GM12878 (cell line): ENCODE results near the gene KCND2. TPM values are rescaled to one million over a fixed set of nuclear protein-coding genes. Genes with fewer than 3 reads are reported as not detected.

ENCODE experiments used
- ATAC-seq: fragments of 200-7000 bp; cut with Tn5 transposase; 3 replicates; pipeline ENCODE4 v1.9.1; 2020; ENCODE audit warnings: mild to moderate bottlenecking, moderate library complexity
- BruUV-seq: library from RNA; stranded (reverse); fragments of 400-500 nt; replicated peaks from 2 replicates; lab custom pipeline; 2021; lab: Mats Ljungman, UMichigan
- CTCF ChIA-PET: fragments of 300-600 bp; sonication (Branson Sonifier 250); formaldehyde crosslinking; extraction: SDS; loops from one replicate; lab custom pipeline; 2021; ENCODE audit warnings: inconsistent platforms; lab: Yijun Ruan, JAX
- POLR2A ChIA-PET: fragments of 350-600 bp; formaldehyde crosslinking; extraction: SDS; loops from one replicate; lab custom pipeline; 2021; ENCODE audit warnings: inconsistent platforms; lab: Charles Lee
- RAD21 ChIA-PET: fragments of 300-600 bp; sonication (Branson Sonifier 250); formaldehyde crosslinking; loops from one replicate; lab custom pipeline; 2023; ENCODE audit warnings: antibody characterized with exemption; ENCODE audit not compliant: unreplicated experiment; lab: Charles Lee
- SMC1A ChIA-PET: fragments of 300-600 bp; sonication (Branson Sonifier 250); formaldehyde crosslinking; loops from one replicate; lab custom pipeline; 2023; ENCODE audit not compliant: unreplicated experiment, uncharacterized antibody; lab: Charles Lee
- DNase-seq: peaks from one replicate; pipeline ENCODE4 v3.0.0-alpha.2; 2011; ENCODE audit warnings: low read depth, low spot score
- FAIRE-seq: peaks from 3 replicates; lab custom pipeline; 2011; peaks lifted over from hg19 to GRCh38; lab: Jason Lieb, UNC
- H2AFZ ChIP-seq: 2 replicates; pipeline ENCODE4 v1.6.0; 2011; ENCODE audit warnings: low read depth, low read length, control low read depth; ENCODE audit not compliant: control insufficient read depth
- H3K27ac ChIP-seq: 2 replicates; pipeline ENCODE4 v1.5.1; 2011; ENCODE audit warnings: control low read depth; ENCODE audit not compliant: control insufficient read depth, insufficient read depth
- H3K27me3 ChIP-seq, 2 experiments: replicated peaks in 1 of 2; 2 replicates each; pipeline versions ENCODE4 v1.6.0 to v1.6.1; 2011; ENCODE audit warnings: low read length in 1 of 2; ENCODE audit not compliant: control insufficient read depth in 2 of 2, insufficient read depth in 2 of 2
- H3K36me3 ChIP-seq, 2 experiments: 2 replicates each; pipeline ENCODE4 v1.5.1; 2011; ENCODE audit warnings: low read length in 1 of 2; ENCODE audit not compliant: control insufficient read depth in 2 of 2, insufficient read depth in 2 of 2
- H3K4me1 ChIP-seq: 2 replicates; pipeline ENCODE4 v1.6.1; 2011; ENCODE audit warnings: mild to moderate bottlenecking, low read length, moderate library complexity, mixed read lengths; ENCODE audit not compliant: control insufficient read depth, insufficient read depth
- H3K4me2 ChIP-seq: 2 replicates; pipeline ENCODE4 v1.6.0; 2011; ENCODE audit warnings: control low read depth; ENCODE audit not compliant: control insufficient read depth, insufficient read depth
- H3K4me3 ChIP-seq: fragments of 200-600 bp; sonication (generic); 2 replicates; pipeline ENCODE4 v1.5.1; 2016
- H3K79me2 ChIP-seq: 2 replicates; pipeline ENCODE4 v1.6.0; 2011; ENCODE audit warnings: low read length; ENCODE audit not compliant: control insufficient read depth, insufficient read depth
- H3K9ac ChIP-seq: 2 replicates; pipeline ENCODE4 v1.8.0; 2011; ENCODE audit warnings: low read length, control low read depth, mixed read lengths; ENCODE audit not compliant: control insufficient read depth, insufficient read depth
- H3K9me3 ChIP-seq: replicated peaks from 3 replicates; pipeline ENCODE4 v1.5.1; 2011; ENCODE audit warnings: mild to moderate bottlenecking, low read length; ENCODE audit not compliant: control insufficient read depth, insufficient read depth
- H4K20me1 ChIP-seq: 2 replicates; pipeline ENCODE4 v1.6.0; 2011; ENCODE audit not compliant: control insufficient read depth, insufficient read depth
- BMI1 ChIP-seq: fragments of 450-650 bp; IDR thresholded peaks from 2 replicates; pipeline ENCODE4 v1.6.1; 2016; ENCODE audit warnings: mild to moderate bottlenecking, moderate library complexity, borderline replicate concordance
- CHD2 ChIP-seq: IDR thresholded peaks from 2 replicates; pipeline ENCODE4 v1.6.1; 2011; ENCODE audit warnings: low read depth, low read length, improper control_type of control experiment, borderline replicate concordance
- CREB1 ChIP-seq: IDR thresholded peaks from 2 replicates; pipeline ENCODE4 v1.6.1; 2012; ENCODE audit warnings: low read depth, mild to moderate bottlenecking, inconsistent platforms
- EED ChIP-seq: sonication (generic); IDR thresholded peaks from 2 replicates; pipeline ENCODE4 v1.6.1; 2016; ENCODE audit warnings: antibody characterized with exemption, low read depth
- ETV6 ChIP-seq, 2 experiments: fragments of 450-650 bp in 1 of 2; IDR thresholded peaks in 1 of 2; conservative IDR thresholded peaks in 1 of 2; 2 replicates each; pipeline ENCODE4 v1.6.1; 2014; ENCODE audit warnings: antibody characterized with exemption in 1 of 2, borderline replicate concordance in 1 of 2, low read depth in 1 of 2, mild to moderate bottlenecking in 1 of 2, moderate library complexity in 1 of 2
- HCFC1 ChIP-seq: fragments of 150-350 bp; IDR thresholded peaks from 2 replicates; pipeline ENCODE4 v1.6.1; 2014; ENCODE audit warnings: low read length
- HDAC2 ChIP-seq: fragments of 200-600 bp; sonication (generic); IDR thresholded peaks from 2 replicates; pipeline ENCODE4 v1.6.1; 2017
- IRF3 ChIP-seq: fragments of 450-650 bp; IDR thresholded peaks from 2 replicates; pipeline ENCODE4 v1.6.1; 2014; ENCODE audit warnings: mild to moderate bottlenecking
- MTA2 ChIP-seq: fragments of 450-650 bp; IDR thresholded peaks from 2 replicates; pipeline ENCODE4 v1.6.1; 2016; ENCODE audit warnings: low read depth, mild to moderate bottlenecking, moderate library complexity
- MXI1 ChIP-seq: fragments of 150-350 bp; IDR thresholded peaks from 2 replicates; pipeline ENCODE4 v1.6.1; 2011; ENCODE audit warnings: low read depth, mild to moderate bottlenecking, inconsistent platforms, low read length, improper control_type of control experiment
- NFXL1 ChIP-seq: fragments of 450-650 bp; IDR thresholded peaks from 2 replicates; pipeline ENCODE4 v1.6.1; 2017; ENCODE audit warnings: antibody characterized with exemption, mild to moderate bottlenecking, borderline replicate concordance
- NRF1 ChIP-seq: conservative IDR thresholded peaks from 2 replicates; pipeline ENCODE4 v1.6.1; 2011; ENCODE audit warnings: mild to moderate bottlenecking, low read depth, low read length, improper control_type of control experiment
- RCOR1 ChIP-seq: conservative IDR thresholded peaks from 2 replicates; pipeline ENCODE4 v1.6.1; 2012; ENCODE audit warnings: low read depth, low read length, improper control_type of control experiment
- SIX5 ChIP-seq: IDR thresholded peaks from 2 replicates; pipeline ENCODE4 v1.6.1; 2011; ENCODE audit warnings: mild to moderate bottlenecking, low read depth, low read length, moderate library complexity; ENCODE audit not compliant: severe bottlenecking
- SMARCA5 ChIP-seq: fragments of 450-650 bp; IDR thresholded peaks from 2 replicates; pipeline ENCODE4 v1.6.1; 2017; ENCODE audit warnings: mild to moderate bottlenecking
- SUZ12 ChIP-seq: fragments of 200-600 bp; sonication (generic); IDR thresholded peaks from one replicate; pipeline ENCODE4 v1.6.1; 2018; ENCODE audit warnings: antibody characterized with exemption, mild to moderate bottlenecking; ENCODE audit not compliant: unreplicated experiment
- TAF1 ChIP-seq: IDR thresholded peaks from 2 replicates; pipeline ENCODE4 v1.6.1; 2011; ENCODE audit warnings: mild to moderate bottlenecking, low read depth, low read length, borderline replicate concordance
- TBL1XR1 ChIP-seq: IDR thresholded peaks from 2 replicates; pipeline ENCODE4 v1.6.1; 2012; ENCODE audit warnings: low read depth, low read length, improper control_type of control experiment
- WGBS: methylation state at CpG from one replicate; pipeline ENCODE4 v1.1.6; 2016; ENCODE audit warnings: low lambda C conversion rate; ENCODE audit not compliant: insufficient replicate concordance, insufficient coverage; ENCODE audit errors: missing lambda C conversion rate; 5-methylcytosine and 5-hydroxymethylcytosine counted together
- in situ Hi-C: fragments of 300-500 bp; cut with MboI; formaldehyde crosslinking; loops from 9 replicates; pipeline ENCODE4 v1.14.3; 2018; ENCODE audit warnings: mixed read lengths
- intact Hi-C: fragments of 100-400 bp; cut with micrococcal nuclease; formaldehyde crosslinking; loops from one replicate; pipeline ENCODE4 v1.14.2; 2022; ENCODE audit not compliant: unreplicated experiment
- polyA plus RNA-seq, 11 experiments: library from polyadenylated mRNA; depleted of rRNA in 4 of 11; unstranded in 6 of 11; stranded (reverse) in 5 of 11; fragments of >200 nt; fragmentation: Nextera tagmentation in 4 of 11; fragmentation: Illumina TruSeq in 1 of 11; extraction: Ambion mirVana in 4 of 11; extraction: Trizol in 1 of 11; gene quantifications; 1 replicate in 1 of 11; 2 replicates in 10 of 11; pipeline versions ENCODE4 v1.2.1 to v1.2.3, GENCODE V29; 2011 to 2016; ENCODE audit warnings: inconsistent platforms in 2 of 11, missing spikeins in 2 of 11, low read depth in 1 of 11
- total RNA-seq, 4 experiments: library from RNA; depleted of rRNA in 3 of 4; stranded (reverse); fragments of >200 nt in 3 of 4; fragmentation: Illumina TruSeq in 1 of 4; extraction: Trizol in 1 of 4; gene quantifications; 2 replicates each; pipeline versions ENCODE4 v1.2.1 to v1.2.3, GENCODE V29; 2013 to 2021

Gene KCND2
- total and polyA plus RNA-seq, 10 of the 15 experiments (the other 5 are each of a cell fraction or from before 2014, with no cell fraction given) = 3.6 to 22.3 (median 6.3) TPM

- Histone ChIP-seq H3K9ac (no peak overlapping the region), H3K36me3 (no peaks in the 10 kb centered on the region), H3K4me1 (no peaks in the 10 kb centered on the region), H3K27me3 (no peaks in the 10 kb centered on the region), H3K9me3 (no peaks in the 10 kb centered on the region; the same call in 2 of the 3 replicates), H3K27ac (no peak overlapping the region), H3K4me3 (no peak overlapping the region), H3K4me2 (no peak overlapping the region), H2AFZ (no peak overlapping the region), H3K79me2 (no peaks in the 10 kb centered on the region), H4K20me1 (no peaks in the 10 kb centered on the region)
- no peak for TF ChIP-seq HCFC1
- TF ChIP-seq HDAC2 = no peak
- TF ChIP-seq EED = no peak
- no peak for TF ChIP-seq IRF3
- no peak for TF ChIP-seq SMARCA5
- TF ChIP-seq NFXL1 = no peak
- no peak for TF ChIP-seq ETV6 (conservative IDR thresholded peaks at IDR 0.05 in 1 of 2, IDR thresholded peaks at IDR 0.05 in 1 of 2; ENCODE audit: borderline replicate concordance in 1 of 2, low read depth in 1 of 2)
- no peak for TF ChIP-seq CHD2
- TF ChIP-seq CREB1 = no peak
- no peak for TF ChIP-seq TAF1
- no peak for TF ChIP-seq BMI1
- TF ChIP-seq MXI1 = no peak
- no peak for TF ChIP-seq SIX5
- no peak for TF ChIP-seq SUZ12
- no peak for TF ChIP-seq NRF1
- no peak for TF ChIP-seq TBL1XR1
- TF ChIP-seq RCOR1 = no peak
- no peak for TF ChIP-seq MTA2
- no peak for ATAC-seq
- no TSS peak for BruUV-seq
- in situ Hi-C loops (no loop called here), intact Hi-C loops (no loop called here)
- ChIA-PET POLR2A (no interaction called here), SMC1A (interaction anchor here (1.5 kb wide), 1 partner anchor 13 kb away, joined by 4 read pairs; no protein-coding TSS in a partner anchor), RAD21 (interaction anchor here (0.7 kb wide), 1 partner anchor 12 kb away, joined by 3 read pairs; no protein-coding TSS in a partner anchor), CTCF (no interaction called here)
- 2% methylated on average over 2 of the region's 2 CpGs for WGBS
- FAIRE-seq = no peak
- no peak for DNase-seq
Measured at GRCh38 chr7:120691915-120692314, 418.9 kb downstream of the KCND2 start.
